GM12872 (cell line): ENCODE measurements around the gene STARD9.

ENCODE experiments used
- TF ChIP-seq, protein P1 (sequence below): IDR thresholded peaks from 3 replicates; pipeline ENCODE4 v1.5.1; 2011; ENCODE audit warnings: low read depth, mild to moderate bottlenecking, low read length, moderate library complexity; ENCODE audit not compliant: insufficient read depth

Gene STARD9

GRCh38 chr15:42592716-42593115 is 17.3 kb downstream of the STARD9 start:
- TF ChIP-seq, protein P1, sequence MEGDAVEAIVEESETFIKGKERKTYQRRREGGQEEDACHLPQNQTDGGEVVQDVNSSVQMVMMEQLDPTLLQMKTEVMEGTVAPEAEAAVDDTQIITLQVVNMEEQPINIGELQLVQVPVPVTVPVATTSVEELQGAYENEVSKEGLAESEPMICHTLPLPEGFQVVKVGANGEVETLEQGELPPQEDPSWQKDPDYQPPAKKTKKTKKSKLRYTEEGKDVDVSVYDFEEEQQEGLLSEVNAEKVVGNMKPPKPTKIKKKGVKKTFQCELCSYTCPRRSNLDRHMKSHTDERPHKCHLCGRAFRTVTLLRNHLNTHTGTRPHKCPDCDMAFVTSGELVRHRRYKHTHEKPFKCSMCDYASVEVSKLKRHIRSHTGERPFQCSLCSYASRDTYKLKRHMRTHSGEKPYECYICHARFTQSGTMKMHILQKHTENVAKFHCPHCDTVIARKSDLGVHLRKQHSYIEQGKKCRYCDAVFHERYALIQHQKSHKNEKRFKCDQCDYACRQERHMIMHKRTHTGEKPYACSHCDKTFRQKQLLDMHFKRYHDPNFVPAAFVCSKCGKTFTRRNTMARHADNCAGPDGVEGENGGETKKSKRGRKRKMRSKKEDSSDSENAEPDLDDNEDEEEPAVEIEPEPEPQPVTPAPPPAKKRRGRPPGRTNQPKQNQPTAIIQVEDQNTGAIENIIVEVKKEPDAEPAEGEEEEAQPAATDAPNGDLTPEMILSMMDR, result no peak

GRCh38 chr15:42593143-42593542 is 17.7 kb downstream of the STARD9 start:
- TF ChIP-seq, protein P1, result no peak

DNA sequence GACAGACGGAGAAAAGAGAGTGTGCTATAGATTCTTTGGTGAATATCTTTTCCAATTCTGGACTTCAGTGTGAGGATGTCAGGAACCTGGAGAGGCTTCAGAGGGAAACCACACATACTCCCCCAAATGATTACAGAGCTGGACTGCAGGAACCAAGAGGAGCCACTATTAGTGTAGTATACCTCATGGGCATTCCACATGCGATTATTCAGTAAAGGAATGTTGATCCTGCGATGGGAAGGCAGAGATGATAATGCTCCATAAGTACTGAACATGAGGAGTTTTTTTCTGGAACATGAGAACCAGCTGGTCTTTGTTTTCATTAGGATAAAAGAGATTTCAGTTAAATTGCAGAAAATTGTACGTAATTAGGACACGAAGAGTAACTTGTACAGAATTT is 18.7 kb downstream of the STARD9 start:
- TF ChIP-seq, protein P1, result no peak

DNA sequence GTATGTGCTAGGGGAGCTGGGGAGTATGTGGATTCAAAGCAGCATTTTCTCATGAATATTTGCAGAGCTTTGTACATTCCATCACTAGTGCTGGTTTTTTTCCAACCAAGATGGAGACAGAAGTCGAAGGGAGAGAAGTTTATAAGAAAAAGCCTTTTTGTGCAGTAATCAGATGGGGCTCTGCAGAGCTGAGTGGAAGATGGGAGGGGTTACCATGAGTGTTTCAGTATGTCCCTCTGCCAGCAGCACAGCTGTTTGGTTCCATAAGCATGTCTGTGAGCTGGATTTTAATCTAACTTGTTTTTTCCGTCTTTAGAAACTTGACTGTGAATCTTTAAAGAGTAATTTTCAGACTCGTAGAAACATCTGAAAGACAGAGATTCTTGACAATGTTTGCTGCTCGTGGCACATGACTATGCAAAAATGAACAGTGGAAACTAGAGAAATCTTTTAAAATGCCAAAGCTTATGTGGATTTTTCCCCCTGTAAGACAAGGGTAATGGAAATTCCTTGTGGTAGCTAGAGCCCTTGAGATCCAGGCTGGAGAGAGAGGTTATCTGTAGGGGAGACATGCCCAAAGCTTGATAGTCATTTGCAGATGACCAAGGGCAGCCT is 20.3 kb downstream of the STARD9 start:
- TF ChIP-seq, protein P1, result no peak

DNA sequence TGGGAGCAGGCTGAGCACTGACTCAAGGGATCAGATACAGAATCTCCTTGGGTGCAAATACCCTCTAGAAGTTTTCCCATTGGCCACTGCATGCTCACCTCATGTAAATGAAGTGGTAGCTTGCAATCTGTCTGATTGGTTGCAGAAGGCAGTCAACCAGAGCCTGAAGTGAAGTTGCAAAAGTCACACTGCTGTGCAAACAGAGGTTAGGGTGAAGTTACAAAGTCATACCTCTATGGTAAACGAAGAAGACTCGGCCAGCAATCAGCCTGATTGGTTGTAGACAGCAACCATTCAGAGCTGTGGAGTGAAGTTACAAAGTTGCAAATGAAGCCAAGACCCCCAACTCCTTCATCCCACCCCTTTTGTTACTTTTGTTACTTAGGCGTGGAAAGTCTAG is 27.1 kb downstream of the STARD9 start:
- TF ChIP-seq, protein P1, result no peak

GRCh38 chr15:42603978-42604377 is 28.6 kb downstream of the STARD9 start:
- TF ChIP-seq, protein P1, result no peak

DNA sequence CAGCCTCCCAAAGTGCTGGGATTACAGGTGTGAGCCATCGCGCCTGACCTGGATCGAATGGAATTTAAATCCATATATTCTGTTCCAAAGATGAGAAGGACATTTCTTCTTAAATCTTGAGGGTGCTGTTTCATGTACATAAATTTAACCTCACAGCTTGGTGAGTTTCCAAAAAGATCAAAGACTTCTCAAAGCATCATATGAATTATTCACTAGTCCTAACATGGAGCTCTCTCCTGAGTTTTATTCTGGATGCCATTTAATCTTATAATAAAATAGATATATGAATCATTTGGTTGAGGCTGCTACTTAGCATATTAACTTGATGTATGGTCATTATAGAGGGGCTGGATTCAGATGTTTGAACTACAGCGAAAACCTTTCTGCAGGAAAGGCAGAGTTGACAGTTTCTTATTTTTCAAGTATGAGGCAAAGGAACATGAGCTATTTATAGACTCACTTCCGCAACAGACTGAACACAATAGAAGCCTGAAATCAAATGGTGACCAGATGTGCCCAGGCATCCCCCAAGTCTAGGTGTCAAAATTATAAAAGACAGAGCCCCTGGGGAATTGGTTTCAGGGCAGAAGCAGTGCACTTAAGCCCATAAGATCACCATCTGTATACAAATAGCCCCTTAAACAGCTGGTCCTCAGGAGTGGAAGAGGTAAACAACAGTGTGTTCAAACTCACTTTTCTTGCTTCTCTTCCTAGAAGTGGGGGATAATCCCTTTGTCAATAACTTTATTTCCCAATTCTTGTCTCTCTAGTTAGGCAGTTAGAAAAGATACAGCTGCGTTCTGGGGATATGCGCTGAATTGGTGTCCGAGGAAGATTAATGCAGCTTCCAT is 29.7 kb downstream of the STARD9 start:
- TF ChIP-seq, protein P1, result no peak
